Measurements from ENCODE around the gene FAM163A.

DNA sequence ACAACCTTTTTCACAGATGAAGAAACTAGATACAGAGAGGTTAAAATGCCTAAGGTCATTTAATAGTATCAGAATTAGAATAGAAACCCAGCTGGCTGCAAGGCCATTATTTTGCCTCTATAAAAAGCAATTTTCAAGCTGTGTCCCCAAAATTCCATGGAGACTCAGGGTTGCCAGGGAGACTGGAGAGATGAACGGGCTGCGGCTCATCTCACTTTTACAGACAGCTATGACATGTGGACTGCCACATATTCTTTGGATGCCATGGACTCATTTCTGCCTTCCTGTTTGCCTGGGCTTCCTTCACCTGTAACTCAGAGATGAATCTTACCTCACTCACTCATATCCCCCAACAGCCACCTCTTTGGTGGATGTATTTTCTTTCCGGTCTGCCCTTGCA, 117.6 kb downstream of the FAM163A start:
- TF ChIP-seq POLR2AphosphoS5 (IDR thresholded peaks at IDR 0.05; ENCODE audit: borderline replicate concordance, low read depth, low read length) (no peak), EZH2 (IDR thresholded peaks at IDR 0.05) (no peak), FOXP2 (optimal IDR thresholded peaks at IDR 0.05; ENCODE audit: control extremely low read depth, extremely low read length, insufficient read depth) (no peak)

Data from SK-N-MC (cell line).